Stimulated activated naive B cell treated with anti-CD40 and anti-IgM and Interleukin-4, amounts not matched to agents 10 μg/mL and 1 μg/mL and 100 μg/mL, for 72 hours (primary cell): ENCODE measurements around the gene PALM.

Experiments
- ATAC-seq, 2 donors: fragments of 150-1000 bp; cut with Tn5 transposase; replicated peaks; 2 replicates each; pipeline ENCODE4 v1.10.0; 2021; ENCODE audit warnings: moderate library complexity in 1 of 2
- DNase-seq: peaks from one replicate; pipeline ENCODE4 v3.0.0; 2021
- H3K27ac Mint-ChIP-seq: one replicate; pipeline ENCODE4 v1.8.0; 2022; ENCODE audit warnings: mild to moderate bottlenecking, mixed read lengths
- H3K27me3 Mint-ChIP-seq, 2 donors: one replicate each; pipeline ENCODE4 v1.8.0; 2022; ENCODE audit warnings: mixed read lengths in 2 of 2
- H3K36me3 Mint-ChIP-seq, 2 donors: one replicate each; pipeline ENCODE4 v1.8.0; 2022; ENCODE audit warnings: mixed read lengths in 2 of 2, mild to moderate bottlenecking in 1 of 2
- H3K4me1 Mint-ChIP-seq, 2 donors: one replicate each; pipeline ENCODE4 v1.8.0; 2022; ENCODE audit warnings: mixed read lengths in 2 of 2, mild to moderate bottlenecking in 1 of 2
- H3K4me3 Mint-ChIP-seq, 2 donors: one replicate each; pipeline ENCODE4 v1.8.0; 2022; ENCODE audit warnings: mild to moderate bottlenecking in 2 of 2, mixed read lengths in 2 of 2, moderate library complexity in 1 of 2
- H3K9me3 Mint-ChIP-seq, 2 donors: one replicate each; pipeline ENCODE4 v1.8.0; 2022; ENCODE audit warnings: mixed read lengths in 2 of 2, mild to moderate bottlenecking in 1 of 2

The PALM gene

GRCh38 chr19:772063-772462, 63.3 kb downstream of the PALM start:
- Mint-ChIP-seq H3K36me3 (no peaks in the 10 kb centered on the region), H3K27me3 (peaks cover 8 to 11% of the 10 kb centered on the region in 2 donors), H3K4me3 (no peak overlapping the region), H3K9me3 (no peaks in the 10 kb centered on the region), H3K27ac (no peak overlapping the region), H3K4me1 (peaks cover 0 to 3% of the 10 kb centered on the region in 2 donors)
- ATAC-seq (no peak), DNase-seq (no peak)

GRCh38 chr19:772730-773436, 64.1 kb downstream of the PALM start:
- ATAC-seq (no peak), DNase-seq (no peak)
- Mint-ChIP-seq H3K27me3 (peaks cover 5 to 7% of the 10 kb centered on the region in 2 donors), H3K9me3 (no peaks in the 10 kb centered on the region), H3K4me3 (no peak overlapping the region), H3K4me1 (peaks cover 0 to 3% of the 10 kb centered on the region in 2 donors), H3K36me3 (no peaks in the 10 kb centered on the region), H3K27ac (no peak overlapping the region)

- DNase-seq (no peak), ATAC-seq (no peak)
- no peak overlapping the region for H3K27ac Mint-ChIP-seq
- H3K9me3 Mint-ChIP-seq, result peaks cover 0 to 2% of the 10 kb centered on the region in 2 donors
- peaks cover 5 to 26% of the 10 kb centered on the region in 2 donors for H3K27me3 Mint-ChIP-seq
- H3K4me3 Mint-ChIP-seq, result no peak overlapping the region
- H3K36me3 Mint-ChIP-seq, result no peaks in the 10 kb centered on the region
- no peaks in the 10 kb centered on the region for H3K4me1 Mint-ChIP-seq
These were observed 67.8 kb downstream of the PALM start for GRCh38 chr19:776549-776948.

- ATAC-seq (no peak), DNase-seq (no peak)
- H3K36me3 Mint-ChIP-seq, result no peaks in the 10 kb centered on the region
- H3K9me3 Mint-ChIP-seq, result peaks cover 0 to 2% of the 10 kb centered on the region in 2 donors
- no peak overlapping the region for H3K4me3 Mint-ChIP-seq
- no peak overlapping the region for H3K27ac Mint-ChIP-seq
- no peaks in the 10 kb centered on the region for H3K4me1 Mint-ChIP-seq
- peaks cover 0 to 32% of the 10 kb centered on the region in 2 donors for H3K27me3 Mint-ChIP-seq
These were observed 70.3 kb downstream of the PALM start for GRCh38 chr19:778910-779653.

GRCh38 chr19:780935-781334, 72.2 kb downstream of the PALM start:
- Mint-ChIP-seq H3K9me3 (peaks cover 0 to 2% of the 10 kb centered on the region in 2 donors), H3K4me1 (no peaks in the 10 kb centered on the region), H3K27ac (no peak overlapping the region), H3K4me3 (no peak overlapping the region), H3K36me3 (no peaks in the 10 kb centered on the region), H3K27me3 (peaks cover 0 to 32% of the 10 kb centered on the region in 2 donors)
- DNase-seq, result no peak
- no peak for ATAC-seq

GRCh38 chr19:781800-782184, 73.1 kb downstream of the PALM start:
- H3K27ac Mint-ChIP-seq, result no peak overlapping the region
- ATAC-seq, result no peak

GRCh38 chr19:782185-782877, 73.6 kb downstream of the PALM start:
- ATAC-seq (no peak), DNase-seq (no peak)
- Mint-ChIP-seq H3K9me3 (peaks cover 0 to 2% of the 10 kb centered on the region in 2 donors), H3K27me3 (peaks cover 0 to 32% of the 10 kb centered on the region in 2 donors), H3K4me1 (no peaks in the 10 kb centered on the region), H3K36me3 (no peaks in the 10 kb centered on the region), H3K4me3 (no peak overlapping the region), H3K27ac (no peak overlapping the region)

More at GRCh38 chr19:781800-782184, 73.1 kb downstream of the PALM start:
- Mint-ChIP-seq H3K9me3 (peaks cover 0 to 2% of the 10 kb centered on the region in 2 donors), H3K27me3 (peaks cover 0 to 32% of the 10 kb centered on the region in 2 donors), H3K36me3 (no peaks in the 10 kb centered on the region), H3K4me3 (no peak overlapping the region), H3K4me1 (no peaks in the 10 kb centered on the region)
- DNase-seq, result no peak

GRCh38 chr19:782878-783668, 74.3 kb downstream of the PALM start:
- peaks cover 0 to 2% of the 10 kb centered on the region in 2 donors for H3K9me3 Mint-ChIP-seq
- ATAC-seq (no peak), DNase-seq (no peak)
- peaks cover 0 to 32% of the 10 kb centered on the region in 2 donors for H3K27me3 Mint-ChIP-seq
- H3K27ac Mint-ChIP-seq, result no peak overlapping the region
- H3K4me3 Mint-ChIP-seq, result no peak overlapping the region
- no peaks in the 10 kb centered on the region for H3K36me3 Mint-ChIP-seq
- H3K4me1 Mint-ChIP-seq, result no peaks in the 10 kb centered on the region

GRCh38 chr19:784541-784940, 75.8 kb downstream of the PALM start:
- Mint-ChIP-seq H3K4me1 (peaks cover 2 to 6% of the 10 kb centered on the region in 2 donors), H3K9me3 (no peaks in the 10 kb centered on the region), H3K27me3 (peaks cover 9 to 35% of the 10 kb centered on the region in 2 donors), H3K27ac (no peak overlapping the region), H3K4me3 (no peak overlapping the region), H3K36me3 (no peaks in the 10 kb centered on the region)
- no peak for DNase-seq
- ATAC-seq, result no peak

GRCh38 chr19:787536-787935, 78.8 kb downstream of the PALM start:
- Mint-ChIP-seq H3K36me3 (no peaks in the 10 kb centered on the region), H3K27me3 (peaks cover 18 to 31% of the 10 kb centered on the region in 2 donors), H3K4me3 (no peak overlapping the region), H3K4me1 (peaks cover 2 to 6% of the 10 kb centered on the region in 2 donors), H3K27ac (no peak overlapping the region), H3K9me3 (no peaks in the 10 kb centered on the region)
- no peak for ATAC-seq
- no peak for DNase-seq

GRCh38 chr19:788686-788982, 79.9 kb downstream of the PALM start:
- no peaks in the 10 kb centered on the region for H3K36me3 Mint-ChIP-seq
- peaks cover 2 to 6% of the 10 kb centered on the region in 2 donors for H3K4me1 Mint-ChIP-seq
- peaks cover 18 to 26% of the 10 kb centered on the region in 2 donors for H3K27me3 Mint-ChIP-seq
- ATAC-seq (no peak), DNase-seq (no peak)
- H3K4me3 Mint-ChIP-seq, result no peak overlapping the region
- H3K27ac Mint-ChIP-seq, result no peak overlapping the region
- H3K9me3 Mint-ChIP-seq, result no peaks in the 10 kb centered on the region

- no peak overlapping the region for H3K27ac Mint-ChIP-seq
- DNase-seq (no peak), ATAC-seq (no peak)
- no peak overlapping the region for H3K4me3 Mint-ChIP-seq
- peaks cover 18 to 26% of the 10 kb centered on the region in 2 donors for H3K27me3 Mint-ChIP-seq
- peaks cover 2 to 6% of the 10 kb centered on the region in 2 donors for H3K4me1 Mint-ChIP-seq
- no peaks in the 10 kb centered on the region for H3K9me3 Mint-ChIP-seq
- H3K36me3 Mint-ChIP-seq, result no peaks in the 10 kb centered on the region
These were observed 80.4 kb downstream of the PALM start for GRCh38 chr19:788983-789700.

- H3K4me3 Mint-ChIP-seq, result no peak overlapping the region
- peaks cover 2 to 6% of the 10 kb centered on the region in 2 donors for H3K4me1 Mint-ChIP-seq
- no peak for ATAC-seq
- no peaks in the 10 kb centered on the region for H3K36me3 Mint-ChIP-seq
- peaks cover 18 to 26% of the 10 kb centered on the region in 2 donors for H3K27me3 Mint-ChIP-seq
- H3K27ac Mint-ChIP-seq, result no peak overlapping the region
- H3K9me3 Mint-ChIP-seq, result no peaks in the 10 kb centered on the region
- no peak for DNase-seq
These were observed 80.9 kb downstream of the PALM start for GRCh38 chr19:789701-790060.
